Keratinocyte (primary cell): ENCODE results near the gene SLC8A3. TPM values are rescaled to one million over a fixed set of nuclear protein-coding genes. Genes with fewer than 3 reads are reported as not detected.

Experiments used
- DNase-seq: peaks from one replicate; pipeline ENCODE4 v3.0.0-alpha.2; 2011; ENCODE audit warnings: low read depth, missing footprints, low spot score
- FAIRE-seq: peaks from 2 replicates; lab custom pipeline; 2011; peaks lifted over from hg19 to GRCh38; lab: Jason Lieb, UNC
- H2AFZ ChIP-seq: 2 replicates; pipeline ENCODE4 v1.6.0; 2012; ENCODE audit warnings: low read length, control low read depth, inconsistent platforms; ENCODE audit not compliant: control insufficient read depth
- H3K27ac ChIP-seq: 2 replicates; pipeline ENCODE4 v1.5.1; 2011; ENCODE audit warnings: low read length; ENCODE audit not compliant: control insufficient read depth, insufficient read depth
- H3K27me3 ChIP-seq: 3 replicates; pipeline ENCODE4 v1.6.0; 2011; ENCODE audit warnings: low read length; ENCODE audit not compliant: control insufficient read depth, insufficient read depth; ENCODE audit errors: extremely low read depth
- H3K36me3 ChIP-seq, 2 experiments: 2 replicates in 1 of 2; 3 replicates in 1 of 2; pipeline ENCODE4 v1.5.1; 2011; ENCODE audit warnings: low read length in 2 of 2, mild to moderate bottlenecking in 1 of 2; ENCODE audit not compliant: control insufficient read depth in 2 of 2, insufficient read depth in 2 of 2; ENCODE audit errors: extremely low read depth in 1 of 2
- H3K4me1 ChIP-seq: 3 replicates; pipeline ENCODE4 v1.5.1; 2011; ENCODE audit warnings: low read length; ENCODE audit not compliant: control insufficient read depth, insufficient read depth; ENCODE audit errors: extremely low read depth
- H3K4me2 ChIP-seq: 3 replicates; pipeline ENCODE4 v1.6.0; 2011; ENCODE audit warnings: low read depth, low read length; ENCODE audit not compliant: control insufficient read depth, insufficient read depth; ENCODE audit errors: extremely low read depth
- H3K4me3 ChIP-seq, 3 experiments: fragments of 200-600 bp in 1 of 3; sonication (generic) in 1 of 3; 2 replicates in 2 of 3; 3 replicates in 1 of 3; pipeline ENCODE4 v1.5.1; 2011 to 2016; ENCODE audit warnings: low read length in 3 of 3, mild to moderate bottlenecking in 3 of 3, control low read depth in 2 of 3, inconsistent platforms in 1 of 3, low read depth in 1 of 3, mixed read lengths in 1 of 3, mixed run types in 1 of 3, moderate library complexity in 1 of 3; ENCODE audit not compliant: control insufficient read depth in 2 of 3, insufficient read depth in 2 of 3; ENCODE audit errors: extremely low read depth in 1 of 3
- H3K79me2 ChIP-seq: 2 replicates; pipeline ENCODE4 v1.6.0; 2012; ENCODE audit warnings: low read length; ENCODE audit not compliant: control insufficient read depth, insufficient read depth
- H3K9ac ChIP-seq: 3 replicates; pipeline ENCODE4 v1.6.0; 2011; ENCODE audit warnings: low read length; ENCODE audit not compliant: control insufficient read depth, insufficient read depth; ENCODE audit errors: extremely low read depth
- H3K9me1 ChIP-seq: 3 replicates; pipeline ENCODE4 v1.6.0; 2011; ENCODE audit warnings: low read length; ENCODE audit not compliant: control insufficient read depth, insufficient read depth; ENCODE audit errors: extremely low read depth
- H3K9me3 ChIP-seq: 2 replicates; pipeline ENCODE4 v1.5.1; 2012; ENCODE audit warnings: low read depth, low read length; ENCODE audit not compliant: control insufficient read depth
- H4K20me1 ChIP-seq: 3 replicates; pipeline ENCODE4 v1.6.0; 2011; ENCODE audit warnings: low read length; ENCODE audit not compliant: control insufficient read depth, insufficient read depth; ENCODE audit errors: extremely low read depth
- EZH2 ChIP-seq: IDR thresholded peaks from one replicate; pipeline ENCODE4 v1.6.1; 2012; ENCODE audit warnings: inconsistent platforms, mild to moderate bottlenecking, low read length, moderate library complexity
- dilution Hi-C: fragments of 300-500 bp; cut with MboI; formaldehyde crosslinking; loops from one replicate; pipeline ENCODE4 v1.7.0; 2020; ENCODE audit warnings: low sequenced_read_pairs; ENCODE audit not compliant: extremely low pct_ligation_motif_present
- polyA plus RNA-seq, 5 experiments: library from polyadenylated mRNA; depleted of rRNA in 3 of 5; stranded (reverse) in 3 of 5; stranded (forward) in 1 of 5; unstranded in 1 of 5; fragments of >200 nt; gene quantifications; 1 replicate in 1 of 5; 2 replicates in 3 of 5; 3 replicates in 1 of 5; pipeline versions ENCODE4 v1.2.1 to v1.2.3, GENCODE V29; 2011 to 2012; ENCODE audit warnings: missing spikeins in 2 of 5, low read depth in 1 of 5, low replicate concordance in 1 of 5
- TF ChIP-seq, protein P1 (sequence below), 3 experiments: IDR thresholded peaks in 1 of 3; conservative IDR thresholded peaks in 1 of 3; optimal IDR thresholded peaks in 1 of 3; 2 replicates in 2 of 3; 3 replicates in 1 of 3; pipeline versions ENCODE3 to v1.5.1; 2011; ENCODE audit warnings: low read length in 3 of 3, mild to moderate bottlenecking in 3 of 3, moderate library complexity in 2 of 3, control low read depth in 1 of 3, inconsistent platforms in 1 of 3; ENCODE audit not compliant: insufficient read depth in 2 of 3; ENCODE audit errors: extremely low read depth in 1 of 3

SLC8A3 gene
- polyA plus RNA-seq, 1 donor (not counting 4 experiments of a cell fraction or from before 2014, with no cell fraction given), result not detected

DNA sequence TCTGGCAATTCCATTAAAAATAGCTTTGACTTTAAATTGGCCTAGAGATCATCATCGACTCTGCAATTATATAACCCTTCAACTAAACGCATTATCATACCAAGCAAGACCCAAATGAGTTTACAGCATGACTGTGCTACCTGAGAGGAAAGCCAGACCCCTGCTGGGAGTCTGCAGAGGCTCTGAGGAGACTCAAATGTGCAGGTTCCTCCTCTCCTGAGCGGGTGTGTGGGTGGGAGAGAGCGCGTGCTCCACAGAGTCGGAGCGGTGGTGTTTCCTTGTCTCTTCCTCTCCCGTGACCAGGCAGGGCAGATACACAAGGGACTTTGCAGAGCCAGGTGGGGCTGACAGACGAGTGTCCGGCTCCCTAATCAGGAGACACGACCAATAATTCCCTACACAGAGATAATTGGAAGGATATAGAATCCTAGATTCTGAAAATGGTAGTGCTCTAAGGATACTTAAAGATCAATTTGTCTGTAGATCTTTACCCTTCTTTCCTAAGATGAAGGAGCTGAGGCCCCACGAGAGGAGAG lies 74.1 kb downstream of the SLC8A3 start:
- Histone ChIP-seq H2AFZ (no peak overlapping the region), H3K9me3 (no peaks in the 10 kb centered on the region), H3K9me1 (no peaks in the 10 kb centered on the region), H3K27me3 (no peaks in the 10 kb centered on the region), H3K79me2 (no peaks in the 10 kb centered on the region), H3K9ac (no peak overlapping the region), H3K27ac (no peak overlapping the region), H3K4me2 (no peak overlapping the region), H3K4me3 (no peak overlapping the region), H3K4me1 (no peaks in the 10 kb centered on the region), H3K36me3 (no peaks in the 10 kb centered on the region), H4K20me1 (no peaks in the 10 kb centered on the region)
- FAIRE-seq, result no peak
- TF ChIP-seq, protein P1, sequence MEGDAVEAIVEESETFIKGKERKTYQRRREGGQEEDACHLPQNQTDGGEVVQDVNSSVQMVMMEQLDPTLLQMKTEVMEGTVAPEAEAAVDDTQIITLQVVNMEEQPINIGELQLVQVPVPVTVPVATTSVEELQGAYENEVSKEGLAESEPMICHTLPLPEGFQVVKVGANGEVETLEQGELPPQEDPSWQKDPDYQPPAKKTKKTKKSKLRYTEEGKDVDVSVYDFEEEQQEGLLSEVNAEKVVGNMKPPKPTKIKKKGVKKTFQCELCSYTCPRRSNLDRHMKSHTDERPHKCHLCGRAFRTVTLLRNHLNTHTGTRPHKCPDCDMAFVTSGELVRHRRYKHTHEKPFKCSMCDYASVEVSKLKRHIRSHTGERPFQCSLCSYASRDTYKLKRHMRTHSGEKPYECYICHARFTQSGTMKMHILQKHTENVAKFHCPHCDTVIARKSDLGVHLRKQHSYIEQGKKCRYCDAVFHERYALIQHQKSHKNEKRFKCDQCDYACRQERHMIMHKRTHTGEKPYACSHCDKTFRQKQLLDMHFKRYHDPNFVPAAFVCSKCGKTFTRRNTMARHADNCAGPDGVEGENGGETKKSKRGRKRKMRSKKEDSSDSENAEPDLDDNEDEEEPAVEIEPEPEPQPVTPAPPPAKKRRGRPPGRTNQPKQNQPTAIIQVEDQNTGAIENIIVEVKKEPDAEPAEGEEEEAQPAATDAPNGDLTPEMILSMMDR (optimal IDR thresholded peaks at IDR 0.05 in 1 of 3, IDR thresholded peaks at IDR 0.05 in 1 of 3, conservative IDR thresholded peaks at IDR 0.05 in 1 of 3; ENCODE audit: extremely low read depth in 1 of 3, insufficient read depth in 2 of 3, low read length in 3 of 3), result no peak
- no peak for TF ChIP-seq EZH2
- dilution Hi-C loops, result no loop called here
- no peak for DNase-seq

DNA sequence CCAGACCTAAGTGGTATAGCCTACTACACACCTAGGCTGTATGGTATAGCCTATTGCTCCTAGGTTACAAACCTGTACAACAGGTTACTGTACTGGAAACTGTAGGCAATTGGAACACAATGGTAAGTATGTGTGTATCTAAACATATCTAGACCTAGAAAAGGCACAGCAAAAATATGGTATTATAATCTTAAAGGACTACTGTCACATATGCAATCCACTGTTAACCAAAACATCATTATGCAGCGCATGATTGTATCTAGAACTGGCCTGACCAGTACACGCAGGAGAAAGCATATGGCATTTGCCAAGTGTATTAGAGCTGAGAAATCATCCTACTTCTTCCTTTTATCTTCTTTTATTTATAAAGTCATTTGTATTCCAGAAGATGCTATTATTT lies 75.5 kb downstream of the SLC8A3 start:
- Histone ChIP-seq H3K36me3 (no peaks in the 10 kb centered on the region), H3K79me2 (no peaks in the 10 kb centered on the region), H3K27ac (no peak overlapping the region), H4K20me1 (no peaks in the 10 kb centered on the region), H2AFZ (no peak overlapping the region), H3K27me3 (no peaks in the 10 kb centered on the region), H3K9ac (no peak overlapping the region), H3K9me1 (no peaks in the 10 kb centered on the region), H3K4me1 (no peaks in the 10 kb centered on the region), H3K9me3 (no peaks in the 10 kb centered on the region), H3K4me3 (no peak overlapping the region), H3K4me2 (no peak overlapping the region)
- TF ChIP-seq, protein P1 (optimal IDR thresholded peaks at IDR 0.05 in 1 of 3, IDR thresholded peaks at IDR 0.05 in 1 of 3, conservative IDR thresholded peaks at IDR 0.05 in 1 of 3; ENCODE audit: extremely low read depth in 1 of 3, insufficient read depth in 2 of 3, low read length in 3 of 3), result no peak
- no peak for TF ChIP-seq EZH2
- DNase-seq (no peak), FAIRE-seq (no peak)
- dilution Hi-C loops, result no loop called here
